Measurements from ENCODE around the gene PRRC2B. TPM values are rescaled to one million over a fixed set of nuclear protein-coding genes. Genes with fewer than 3 reads are reported as not detected.
A peak's percentile ranks its signal among the peaks of the same experiment; 100 is the strongest.

PRRC2B gene
- total and polyA plus RNA-seq, 4 donors, result 39.4 to 171 (median 91.4) TPM

- no peak for ATAC-seq (ENCODE audit: insufficient read depth, low FRiP score)
- H3K9ac ChIP-seq (ENCODE audit: insufficient read depth in 1 of 2, low read length in 2 of 2), result no peak overlapping the region
- 75 to 84% methylated on average over 13 of the region's 13 CpGs for WGBS, 2 donors
- H3K27me3 ChIP-seq (ENCODE audit: control insufficient read depth in 3 of 3, insufficient read depth in 3 of 3, low read length in 2 of 3), result no peaks in the 10 kb centered on the region
- no peak overlapping the region for H3K4me3 ChIP-seq
- H3K27ac ChIP-seq (ENCODE audit: low read depth in 1 of 2, low read length in 1 of 2), result peak overlapping the region in 1 of 2 donors; percentile 18
- H3K4me1 ChIP-seq (ENCODE audit: control insufficient read depth in 5 of 5, insufficient read depth in 5 of 5, low read length in 5 of 5), result no peaks in the 10 kb centered on the region
- DNase-seq, result peak in 2 of 3 donors; percentile 22 to 34
- TF ChIP-seq, protein P1, sequence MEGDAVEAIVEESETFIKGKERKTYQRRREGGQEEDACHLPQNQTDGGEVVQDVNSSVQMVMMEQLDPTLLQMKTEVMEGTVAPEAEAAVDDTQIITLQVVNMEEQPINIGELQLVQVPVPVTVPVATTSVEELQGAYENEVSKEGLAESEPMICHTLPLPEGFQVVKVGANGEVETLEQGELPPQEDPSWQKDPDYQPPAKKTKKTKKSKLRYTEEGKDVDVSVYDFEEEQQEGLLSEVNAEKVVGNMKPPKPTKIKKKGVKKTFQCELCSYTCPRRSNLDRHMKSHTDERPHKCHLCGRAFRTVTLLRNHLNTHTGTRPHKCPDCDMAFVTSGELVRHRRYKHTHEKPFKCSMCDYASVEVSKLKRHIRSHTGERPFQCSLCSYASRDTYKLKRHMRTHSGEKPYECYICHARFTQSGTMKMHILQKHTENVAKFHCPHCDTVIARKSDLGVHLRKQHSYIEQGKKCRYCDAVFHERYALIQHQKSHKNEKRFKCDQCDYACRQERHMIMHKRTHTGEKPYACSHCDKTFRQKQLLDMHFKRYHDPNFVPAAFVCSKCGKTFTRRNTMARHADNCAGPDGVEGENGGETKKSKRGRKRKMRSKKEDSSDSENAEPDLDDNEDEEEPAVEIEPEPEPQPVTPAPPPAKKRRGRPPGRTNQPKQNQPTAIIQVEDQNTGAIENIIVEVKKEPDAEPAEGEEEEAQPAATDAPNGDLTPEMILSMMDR (IDR thresholded peaks at IDR 0.05; ENCODE audit: control extremely low read depth, extremely low read depth), result no peak
- no peaks in the 10 kb centered on the region for H3K9me3 ChIP-seq (ENCODE audit: control insufficient read depth in 4 of 4, insufficient read depth in 3 of 4, low read length in 3 of 4)
- H3K36me3 ChIP-seq (ENCODE audit: control insufficient read depth in 4 of 4, insufficient read depth in 4 of 4, low read length in 4 of 4), result peaks cover 34 to 77% (median 60%) of the 10 kb centered on the region in 4 donors
Observed at GRCh38 chr9:131467214-131467935, 73.5 kb downstream of the PRRC2B start.

DNA sequence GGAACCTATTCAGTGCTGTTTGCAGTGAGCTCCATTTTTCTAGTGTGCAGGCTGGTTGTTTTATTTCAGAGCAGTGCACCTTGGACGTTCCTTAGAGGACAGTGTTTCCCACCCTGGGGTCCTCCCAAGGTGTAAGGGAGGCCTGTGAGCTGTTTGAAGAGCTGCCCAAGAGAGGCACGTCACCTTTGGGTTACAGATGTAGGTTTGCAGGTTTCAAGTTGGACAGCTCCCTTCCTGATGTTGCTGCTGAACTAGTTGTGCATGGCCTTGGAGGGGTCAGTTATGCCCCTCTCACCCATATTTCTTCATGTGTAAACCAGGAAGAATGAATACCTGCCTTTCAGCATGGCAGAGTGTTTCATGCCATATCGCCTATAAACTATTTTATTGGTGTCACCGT, 74.1 kb downstream of the PRRC2B start:
- Histone ChIP-seq H3K27me3 (ENCODE audit: control insufficient read depth in 3 of 3, insufficient read depth in 3 of 3, low read length in 2 of 3) (no peaks in the 10 kb centered on the region), H3K4me3 (no peak overlapping the region), H3K9me3 (ENCODE audit: control insufficient read depth in 4 of 4, insufficient read depth in 3 of 4, low read length in 3 of 4) (no peaks in the 10 kb centered on the region), H3K27ac (ENCODE audit: low read depth in 1 of 2, low read length in 1 of 2) (no peak overlapping the region), H3K36me3 (ENCODE audit: control insufficient read depth in 4 of 4, insufficient read depth in 4 of 4, low read length in 4 of 4) (peaks cover 32 to 78% (median 62%) of the 10 kb centered on the region in 4 donors), H3K9ac (ENCODE audit: insufficient read depth in 1 of 2, low read length in 2 of 2) (no peak overlapping the region), H3K4me1 (ENCODE audit: control insufficient read depth in 5 of 5, insufficient read depth in 5 of 5, low read length in 5 of 5) (no peaks in the 10 kb centered on the region)
- WGBS, 2 donors, result 97% methylated on average over 4 of the region's 4 CpGs
- ATAC-seq (ENCODE audit: insufficient read depth, low FRiP score) (no peak), DNase-seq (no peak)
- TF ChIP-seq, protein P1 (IDR thresholded peaks at IDR 0.05; ENCODE audit: control extremely low read depth, extremely low read depth), result no peak

GRCh38 chr9:131469356-131469755, 75.5 kb downstream of the PRRC2B start:
- TF ChIP-seq, protein P1 (IDR thresholded peaks at IDR 0.05; ENCODE audit: control extremely low read depth, extremely low read depth), result no peak
- H3K27me3 ChIP-seq (ENCODE audit: control insufficient read depth in 3 of 3, insufficient read depth in 3 of 3, low read length in 2 of 3), result no peaks in the 10 kb centered on the region
- no peak overlapping the region for H3K27ac ChIP-seq (ENCODE audit: low read depth in 1 of 2, low read length in 1 of 2)
- no peaks in the 10 kb centered on the region for H3K9me3 ChIP-seq (ENCODE audit: control insufficient read depth in 4 of 4, insufficient read depth in 3 of 4, low read length in 3 of 4)
- H3K9ac ChIP-seq (ENCODE audit: insufficient read depth in 1 of 2, low read length in 2 of 2), result no peak overlapping the region
- H3K4me1 ChIP-seq (ENCODE audit: control insufficient read depth in 5 of 5, insufficient read depth in 5 of 5, low read length in 5 of 5), result no peaks in the 10 kb centered on the region
- H3K36me3 ChIP-seq (ENCODE audit: control insufficient read depth in 4 of 4, insufficient read depth in 4 of 4, low read length in 4 of 4), result peaks cover 27 to 78% (median 65%) of the 10 kb centered on the region in 4 donors
- no peak overlapping the region for H3K4me3 ChIP-seq
- no peak for ATAC-seq (ENCODE audit: insufficient read depth, low FRiP score)
- DNase-seq, result no peak
- 94 to 97% methylated on average over 6 of the region's 6 CpGs for WGBS, 2 donors
